Ovary (tissue), 9 donors: Measurements from ENCODE around the gene DPM1. TPM values are rescaled to one million over a fixed set of nuclear protein-coding genes. Genes with fewer than 3 reads are reported as not detected.

ENCODE experiments used
- DNase-seq, 5 donors: peaks; one replicate each; pipeline ENCODE4 v3.0.0-alpha.2; 2019 to 2020
- H3K27ac ChIP-seq, 2 donors: fragments of 200-600 bp; one replicate each; pipeline versions ENCODE4 v1.5.1 to v1.8.0; 2019 to 2022
- H3K27me3 ChIP-seq: fragments of 200-600 bp; one replicate; pipeline ENCODE4 v1.8.0; 2022
- H3K36me3 ChIP-seq: fragments of 200-600 bp; sonication (generic); one replicate; pipeline ENCODE4 v1.5.1; 2019
- H3K4me1 ChIP-seq: one replicate; pipeline ENCODE4 v1.8.1; 2013; ENCODE audit warnings: mild to moderate bottlenecking, moderate library complexity; ENCODE audit not compliant: insufficient read depth
- H3K4me3 ChIP-seq: fragments of 200-600 bp; sonication (generic); one replicate; pipeline ENCODE4 v1.5.1; 2017
- H3K9me3 ChIP-seq, 2 donors: fragments of 200-600 bp in 1 of 2; sonication (generic) in 1 of 2; one replicate each; pipeline versions ENCODE4 v1.5.1 to v1.8.1; 2013 to 2019; ENCODE audit warnings: mild to moderate bottlenecking in 1 of 2, moderate library complexity in 1 of 2
- CTCF ChIP-seq, 3 donors: fragments of 450-650 bp in 2 of 3; fragments of 200-600 bp in 1 of 3; IDR thresholded peaks; one replicate each; pipeline versions ENCODE4 v1.5.1 to v1.8.0; 2016 to 2022; ENCODE audit warnings: antibody characterized with exemption in 3 of 3, mild to moderate bottlenecking in 1 of 3
- EP300 ChIP-seq: sonication (generic); formaldehyde crosslinking; IDR thresholded peaks from one replicate; pipeline ENCODE4 v1.6.1; 2017; ENCODE audit warnings: antibody characterized with exemption
- POLR2A ChIP-seq: fragments of 450-650 bp; IDR thresholded peaks from one replicate; pipeline ENCODE4 v1.6.1; 2017; ENCODE audit warnings: antibody characterized with exemption, mild to moderate bottlenecking, moderate library complexity
- WGBS, 3 donors: extraction: QIAGEN DNeasy Blood & Tissue Kit in 1 of 3; methylation state at CpG; one replicate each; pipeline versions ENCODE4 v1.1.5 to v1.1.7; 2013 to 2017; 5-methylcytosine and 5-hydroxymethylcytosine counted together
- intact Hi-C, 4 donors: fragments of 100-400 bp; cut with DNase I; formaldehyde crosslinking; loops; one replicate each; pipeline versions ENCODE4 v1.11.0 to v1.15.1; 2022 to 2023
- polyA plus RNA-seq, 2 donors: library from polyadenylated mRNA; stranded (reverse); fragments of 200-250 nt in 1 of 2; fragments of 350-450 nt in 1 of 2; fragmentation: Illumina TruSeq in 1 of 2; extraction: RNeasy Lipid Tissue Mini Kit (QIAGEN cat#74804) in 1 of 2; gene quantifications; one replicate each; pipeline ENCODE4 v1.2.3, GENCODE V29; 2013 to 2014
- total RNA-seq, 7 donors: library from RNA; depleted of rRNA in 2 of 7; stranded (reverse); fragments of >200 nt in 2 of 7; fragmentation: NEBNext Ultra II Directional in 3 of 7; extraction: Animal tissue kit (Norgen Biotek cat#: 25700) in 3 of 7; gene quantifications; one replicate each; pipeline versions ENCODE4 v1.1.0 to v1.2.4, GENCODE V29; 2016 to 2023
- donor health status: DM: no; HTN: no; CAD: no; lungs with moderate emphysema.
- donor health status: DM: no; HTN: no; CAD: no.
- donor health status: Bipolar disorder and iron deficiency.
- donor health status: DM: yes; HTN: yes; CAD: no.
- donor health status: DM: no; HTN: no; CAD: no.
- donor health status: DM: yes; HTN: yes; CAD: no.

The DPM1 gene
- total and polyA plus RNA-seq, 9 donors: 31.1 to 53.8 (median 38.1) TPM

- Histone ChIP-seq H3K27me3 (no peaks in the 10 kb centered on the region), H3K9me3 (no peaks in the 10 kb centered on the region), H3K4me3 (no peak overlapping the region), H3K27ac (no peak overlapping the region), H3K36me3 (no peaks in the 10 kb centered on the region), H3K4me1 (peaks cover 2% of the 10 kb centered on the region)
- no peak for DNase-seq
- WGBS, 3 donors: 35 to 51% (median 39%) methylated on average over 20 of the region's 20 CpGs
- intact Hi-C loops: no loop called here
- TF ChIP-seq EP300: no peak
- no peak for TF ChIP-seq CTCF (IDR thresholded peaks at IDR 0.05)
- TF ChIP-seq POLR2A: no peak
These were observed 19.0 kb upstream of the DPM1 start for GRCh38 chr20:50977066-50978021.

- H3K9me3 ChIP-seq: no peaks in the 10 kb centered on the region
- H3K36me3 ChIP-seq: no peaks in the 10 kb centered on the region
- no peaks in the 10 kb centered on the region for H3K27me3 ChIP-seq
- 86 to 89% (median 87%) methylated on average over 10 of the region's 10 CpGs for WGBS, 3 donors
- H3K27ac ChIP-seq: no peak overlapping the region
- H3K4me3 ChIP-seq: no peak overlapping the region
- DNase-seq: no peak
- intact Hi-C loops: no loop called here
- TF ChIP-seq POLR2A (no peak), EP300 (no peak), CTCF (IDR thresholded peaks at IDR 0.05) (no peak)
- H3K4me1 ChIP-seq: no peaks in the 10 kb centered on the region
These were observed 17.5 kb upstream of the DPM1 start for GRCh38 chr20:50975701-50976330.

GRCh38 chr20:50969912-50970311 lies 11.6 kb upstream of the DPM1 start:
- intact Hi-C loops: no loop called here
- Histone ChIP-seq H3K9me3 (no peaks in the 10 kb centered on the region), H3K4me1 (no peaks in the 10 kb centered on the region), H3K27ac (no peak overlapping the region), H3K27me3 (no peaks in the 10 kb centered on the region), H3K36me3 (no peaks in the 10 kb centered on the region), H3K4me3 (no peak overlapping the region)
- no peak for TF ChIP-seq CTCF (IDR thresholded peaks at IDR 0.05)
- TF ChIP-seq EP300: no peak
- no peak for TF ChIP-seq POLR2A
- no peak for DNase-seq
- 60 to 75% (median 71%) methylated on average over 8 of the region's 8 CpGs for WGBS, 3 donors

GRCh38 chr20:50969435-50969834 lies 11.1 kb upstream of the DPM1 start:
- TF ChIP-seq CTCF (IDR thresholded peaks at IDR 0.05) (no peak), EP300 (no peak), POLR2A (no peak)
- Histone ChIP-seq H3K27me3 (no peaks in the 10 kb centered on the region), H3K4me1 (no peaks in the 10 kb centered on the region), H3K27ac (no peak overlapping the region), H3K9me3 (no peaks in the 10 kb centered on the region), H3K36me3 (no peaks in the 10 kb centered on the region), H3K4me3 (no peak overlapping the region)
- WGBS, 3 donors: 79 to 84% (median 83%) methylated on average over 5 of the region's 5 CpGs
- DNase-seq: no peak
- intact Hi-C loops: no loop called here
